ENCODE results near the gene CNTNAP5.

DNA sequence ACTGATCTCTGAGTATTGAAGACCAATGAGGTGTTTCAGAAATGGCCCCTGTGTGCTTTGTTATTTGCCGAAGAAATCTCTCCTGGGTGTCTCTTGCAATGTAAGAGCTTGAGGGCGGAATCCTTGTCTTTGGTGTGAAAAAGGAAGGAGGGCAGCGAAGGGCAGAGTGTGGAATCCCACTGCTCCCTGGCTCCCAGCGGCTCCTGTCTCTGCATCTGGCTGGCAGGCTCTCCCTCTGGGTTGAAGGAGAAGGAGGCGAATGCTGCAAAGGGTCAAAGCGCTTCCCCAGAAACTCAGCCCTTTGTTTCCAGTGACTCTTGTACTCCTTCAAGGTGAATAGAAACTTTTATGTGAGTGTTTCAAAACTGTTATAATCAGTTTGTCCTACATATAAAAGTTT lies 457.5 kb downstream of the CNTNAP5 start:
- TF ChIP-seq, protein P1, sequence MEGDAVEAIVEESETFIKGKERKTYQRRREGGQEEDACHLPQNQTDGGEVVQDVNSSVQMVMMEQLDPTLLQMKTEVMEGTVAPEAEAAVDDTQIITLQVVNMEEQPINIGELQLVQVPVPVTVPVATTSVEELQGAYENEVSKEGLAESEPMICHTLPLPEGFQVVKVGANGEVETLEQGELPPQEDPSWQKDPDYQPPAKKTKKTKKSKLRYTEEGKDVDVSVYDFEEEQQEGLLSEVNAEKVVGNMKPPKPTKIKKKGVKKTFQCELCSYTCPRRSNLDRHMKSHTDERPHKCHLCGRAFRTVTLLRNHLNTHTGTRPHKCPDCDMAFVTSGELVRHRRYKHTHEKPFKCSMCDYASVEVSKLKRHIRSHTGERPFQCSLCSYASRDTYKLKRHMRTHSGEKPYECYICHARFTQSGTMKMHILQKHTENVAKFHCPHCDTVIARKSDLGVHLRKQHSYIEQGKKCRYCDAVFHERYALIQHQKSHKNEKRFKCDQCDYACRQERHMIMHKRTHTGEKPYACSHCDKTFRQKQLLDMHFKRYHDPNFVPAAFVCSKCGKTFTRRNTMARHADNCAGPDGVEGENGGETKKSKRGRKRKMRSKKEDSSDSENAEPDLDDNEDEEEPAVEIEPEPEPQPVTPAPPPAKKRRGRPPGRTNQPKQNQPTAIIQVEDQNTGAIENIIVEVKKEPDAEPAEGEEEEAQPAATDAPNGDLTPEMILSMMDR (IDR thresholded peaks at IDR 0.05) = no peak
- no peak for TF ChIP-seq POLR2A (IDR thresholded peaks at IDR 0.05)
